Endodermal cell (in vitro differentiated cells): ENCODE data around the gene ASB17. TPM values are rescaled to one million over a fixed set of nuclear protein-coding genes. Genes with fewer than 3 reads are reported as not detected.

ENCODE experiments used
- DNase-seq: peaks from one replicate; pipeline ENCODE4 v3.0.0-alpha.2; 2017
- H3K27ac ChIP-seq: 2 replicates; pipeline ENCODE4 v1.5.1; 2013; ENCODE audit warnings: mild to moderate bottlenecking, low read depth, low read length, moderate library complexity
- H3K27me3 ChIP-seq: 2 replicates; pipeline ENCODE4 v1.6.1; 2013; ENCODE audit warnings: mild to moderate bottlenecking, low read length, moderate library complexity; ENCODE audit not compliant: insufficient read depth, control insufficient read depth, poor library complexity, severe bottlenecking
- H3K36me3 ChIP-seq: 2 replicates; pipeline ENCODE4 v1.7.0; 2013; ENCODE audit warnings: mild to moderate bottlenecking, low read length, moderate library complexity; ENCODE audit not compliant: control insufficient read depth, insufficient read depth
- H3K4me1 ChIP-seq: one replicate; pipeline ENCODE4 v1.7.0; 2013; ENCODE audit warnings: low read length; ENCODE audit not compliant: control insufficient read depth, insufficient read depth
- H3K4me3 ChIP-seq: 2 replicates; pipeline ENCODE4 v1.5.1; 2013; ENCODE audit warnings: mild to moderate bottlenecking, low read length, moderate library complexity
- H3K9ac ChIP-seq: 2 replicates; pipeline ENCODE4 v1.6.1; 2013; ENCODE audit warnings: mild to moderate bottlenecking, low read length, moderate library complexity; ENCODE audit not compliant: poor library complexity, severe bottlenecking; ENCODE audit errors: extremely low read depth
- H3K9me3 ChIP-seq: 2 replicates; pipeline ENCODE4 v1.6.1; 2013; ENCODE audit warnings: mild to moderate bottlenecking, low read length, moderate library complexity; ENCODE audit not compliant: control insufficient read depth
- H3K27ac Mint-ChIP-seq: 2 replicates; pipeline ENCODE4 v1.8.0; 2020; ENCODE audit warnings: mixed read lengths
- H3K27me3 Mint-ChIP-seq: 2 replicates; pipeline ENCODE4 v1.8.0; 2021; ENCODE audit warnings: mild to moderate bottlenecking, mixed read lengths; ENCODE audit not compliant: insufficient read depth
- H3K36me3 Mint-ChIP-seq: 2 replicates; pipeline ENCODE4 v1.8.0; 2020; ENCODE audit warnings: low read depth, mixed read lengths
- H3K4me1 Mint-ChIP-seq: 2 replicates; pipeline ENCODE4 v1.8.0; 2020; ENCODE audit warnings: mixed read lengths
- H3K4me3 Mint-ChIP-seq: 2 replicates; pipeline ENCODE4 v1.8.0; 2020; ENCODE audit warnings: mild to moderate bottlenecking, moderate library complexity, mixed read lengths
- H3K9me3 Mint-ChIP-seq: 2 replicates; pipeline ENCODE4 v1.8.0; 2020; ENCODE audit warnings: mild to moderate bottlenecking, mixed read lengths
- WGBS, 2 experiments: methylation state at CpG; one replicate each; pipeline versions ENCODE4 v1.1.5 to v1.1.7; 2013; ENCODE audit warnings: missing lambda C conversion rate in 2 of 2, mixed read lengths in 1 of 2; ENCODE audit not compliant: insufficient coverage in 1 of 2, insufficient read length in 1 of 2; 5-methylcytosine and 5-hydroxymethylcytosine counted together
- total RNA-seq, 2 donors: library from RNA; stranded (reverse); fragmentation: NEBNext Ultra II Directional in 1 of 2; extraction: Animal tissue kit (Norgen Biotek cat#: 25700) in 1 of 2; gene quantifications; 2 replicates in 1 of 2; 3 replicates in 1 of 2; pipeline ENCODE4 v1.2.1, GENCODE V29; 2021
- TF ChIP-seq, protein P1 (sequence below): fragments of 200-600 bp; sonication (generic); conservative IDR thresholded peaks from 2 replicates; pipeline ENCODE4 v1.5.0; 2021; ENCODE audit warnings: antibody characterized with exemption, mild to moderate bottlenecking

Gene ASB17
- total RNA-seq, 2 donors from 2014 or later, result not detected

DNA sequence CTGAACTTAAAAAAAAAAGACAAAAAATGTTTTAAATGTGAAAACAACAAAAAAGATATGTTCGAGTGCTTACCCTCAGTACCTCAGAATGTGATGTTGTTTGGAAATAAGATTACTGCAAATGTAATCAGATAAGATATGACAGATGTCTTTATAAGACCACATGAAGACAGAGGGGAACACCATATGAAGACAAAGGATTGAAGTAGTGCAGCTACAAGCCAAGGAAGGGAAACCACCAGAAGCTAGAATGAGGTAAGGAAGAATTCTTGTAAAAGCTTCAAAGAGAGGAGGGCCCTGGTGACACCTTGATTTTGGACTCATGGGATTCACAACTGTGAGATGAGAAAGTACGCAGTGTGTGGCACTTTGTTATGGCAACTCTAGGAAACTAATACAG, 15.4 kb downstream of the ASB17 start:
- H3K36me3 ChIP-seq, result no peaks in the 10 kb centered on the region
- TF ChIP-seq, protein P1, sequence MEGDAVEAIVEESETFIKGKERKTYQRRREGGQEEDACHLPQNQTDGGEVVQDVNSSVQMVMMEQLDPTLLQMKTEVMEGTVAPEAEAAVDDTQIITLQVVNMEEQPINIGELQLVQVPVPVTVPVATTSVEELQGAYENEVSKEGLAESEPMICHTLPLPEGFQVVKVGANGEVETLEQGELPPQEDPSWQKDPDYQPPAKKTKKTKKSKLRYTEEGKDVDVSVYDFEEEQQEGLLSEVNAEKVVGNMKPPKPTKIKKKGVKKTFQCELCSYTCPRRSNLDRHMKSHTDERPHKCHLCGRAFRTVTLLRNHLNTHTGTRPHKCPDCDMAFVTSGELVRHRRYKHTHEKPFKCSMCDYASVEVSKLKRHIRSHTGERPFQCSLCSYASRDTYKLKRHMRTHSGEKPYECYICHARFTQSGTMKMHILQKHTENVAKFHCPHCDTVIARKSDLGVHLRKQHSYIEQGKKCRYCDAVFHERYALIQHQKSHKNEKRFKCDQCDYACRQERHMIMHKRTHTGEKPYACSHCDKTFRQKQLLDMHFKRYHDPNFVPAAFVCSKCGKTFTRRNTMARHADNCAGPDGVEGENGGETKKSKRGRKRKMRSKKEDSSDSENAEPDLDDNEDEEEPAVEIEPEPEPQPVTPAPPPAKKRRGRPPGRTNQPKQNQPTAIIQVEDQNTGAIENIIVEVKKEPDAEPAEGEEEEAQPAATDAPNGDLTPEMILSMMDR, result no peak
- Mint-ChIP-seq H3K27me3 (no peaks in the 10 kb centered on the region), H3K4me3 (no peak overlapping the region), H3K4me1 (no peaks in the 10 kb centered on the region), H3K27ac (no peak overlapping the region), H3K36me3 (no peaks in the 10 kb centered on the region), H3K9me3 (no peaks in the 10 kb centered on the region)
- no peaks in the 10 kb centered on the region for H3K4me1 ChIP-seq
- H3K4me3 ChIP-seq, result no peak overlapping the region
- H3K27me3 ChIP-seq, result no peaks in the 10 kb centered on the region
- 87 to 90% methylated on average over 2 of the region's 2 CpGs for WGBS, 2 experiments
- no peaks in the 10 kb centered on the region for H3K9me3 ChIP-seq
- H3K27ac ChIP-seq, result no peak overlapping the region
- DNase-seq, result no peak
- no peak overlapping the region for H3K9ac ChIP-seq

- peaks cover 14% of the 10 kb centered on the region for H3K9me3 Mint-ChIP-seq
- H3K4me3 Mint-ChIP-seq, result no peak overlapping the region
- H3K4me1 Mint-ChIP-seq, result no peaks in the 10 kb centered on the region
- Histone ChIP-seq H3K27me3 (no peaks in the 10 kb centered on the region), H3K4me1 (no peaks in the 10 kb centered on the region), H3K9me3 (peaks cover 9% of the 10 kb centered on the region), H3K9ac (no peak overlapping the region), H3K36me3 (no peaks in the 10 kb centered on the region), H3K27ac (no peak overlapping the region), H3K4me3 (no peak overlapping the region)
- no peaks in the 10 kb centered on the region for H3K36me3 Mint-ChIP-seq
- H3K27ac Mint-ChIP-seq, result no peak overlapping the region
- WGBS, 2 experiments, result 58% methylated on average over 2 of the region's 2 CpGs; no CpG with 5 or more reads in 1 of the 2 experiments
- H3K27me3 Mint-ChIP-seq, result no peaks in the 10 kb centered on the region
- TF ChIP-seq, protein P1, result peak; percentile 79
- peak; percentile 75 for DNase-seq
Observed at GRCh38 chr1:75908717-75909152, 23.5 kb downstream of the ASB17 start.

GRCh38 chr1:75901371-75901770, 30.8 kb downstream of the ASB17 start:
- WGBS, 2 experiments, result 100% methylated on average over 1 of the region's 1 CpG; no CpG with 5 or more reads in 1 of the 2 experiments
- Mint-ChIP-seq H3K4me1 (no peaks in the 10 kb centered on the region), H3K4me3 (no peak overlapping the region), H3K27me3 (peaks cover 2% of the 10 kb centered on the region), H3K36me3 (no peaks in the 10 kb centered on the region), H3K27ac (no peak overlapping the region), H3K9me3 (no peaks in the 10 kb centered on the region)
- Histone ChIP-seq H3K36me3 (no peaks in the 10 kb centered on the region), H3K27ac (no peak overlapping the region), H3K4me3 (no peak overlapping the region), H3K9me3 (no peaks in the 10 kb centered on the region), H3K27me3 (no peaks in the 10 kb centered on the region), H3K4me1 (no peaks in the 10 kb centered on the region), H3K9ac (no peak overlapping the region)
- TF ChIP-seq, protein P1, result no peak
- DNase-seq, result no peak
